Activated T-cell treated with anti-CD3 and anti-CD28 coated beads for 1 hour (primary cell): ENCODE data around the gene COL1A1.

Experiments used
- DNase-seq: peaks from one replicate; pipeline ENCODE4 v3.0.0-alpha.2; 2020; ENCODE audit warnings: low read depth

COL1A1 gene

DNA sequence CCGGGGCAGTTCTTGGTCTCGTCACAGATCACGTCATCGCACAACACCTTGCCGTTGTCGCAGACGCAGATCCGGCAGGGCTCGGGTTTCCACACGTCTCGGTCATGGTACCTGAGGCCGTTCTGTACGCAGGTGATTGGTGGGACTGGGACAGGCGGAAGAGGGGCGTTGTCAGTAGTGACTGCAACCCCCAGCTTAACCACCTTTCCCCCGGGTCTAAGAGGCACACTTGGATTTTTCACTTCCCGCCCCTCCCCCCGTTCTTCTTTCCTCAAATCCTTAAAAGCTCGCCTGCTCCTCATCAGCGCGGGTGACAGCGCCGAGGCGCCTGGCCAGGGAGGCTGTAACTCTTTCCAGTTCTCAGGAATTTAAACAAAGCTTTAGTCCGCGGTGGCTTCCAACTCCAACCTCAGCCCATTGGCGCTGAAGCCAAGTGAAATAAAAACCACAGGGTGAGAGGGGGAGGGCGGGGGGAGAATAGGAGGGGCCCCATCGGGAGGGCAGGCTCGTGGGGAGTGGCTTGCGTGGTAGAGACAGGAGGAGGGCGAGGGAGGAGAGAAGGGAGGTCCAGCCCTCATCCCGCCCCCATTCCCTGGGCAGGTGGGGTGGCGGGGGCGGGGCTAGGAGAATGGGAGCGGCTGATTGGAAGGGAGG, 1.5 kb downstream of the COL1A1 start:
- DNase-seq = peak; percentile 35

DNA sequence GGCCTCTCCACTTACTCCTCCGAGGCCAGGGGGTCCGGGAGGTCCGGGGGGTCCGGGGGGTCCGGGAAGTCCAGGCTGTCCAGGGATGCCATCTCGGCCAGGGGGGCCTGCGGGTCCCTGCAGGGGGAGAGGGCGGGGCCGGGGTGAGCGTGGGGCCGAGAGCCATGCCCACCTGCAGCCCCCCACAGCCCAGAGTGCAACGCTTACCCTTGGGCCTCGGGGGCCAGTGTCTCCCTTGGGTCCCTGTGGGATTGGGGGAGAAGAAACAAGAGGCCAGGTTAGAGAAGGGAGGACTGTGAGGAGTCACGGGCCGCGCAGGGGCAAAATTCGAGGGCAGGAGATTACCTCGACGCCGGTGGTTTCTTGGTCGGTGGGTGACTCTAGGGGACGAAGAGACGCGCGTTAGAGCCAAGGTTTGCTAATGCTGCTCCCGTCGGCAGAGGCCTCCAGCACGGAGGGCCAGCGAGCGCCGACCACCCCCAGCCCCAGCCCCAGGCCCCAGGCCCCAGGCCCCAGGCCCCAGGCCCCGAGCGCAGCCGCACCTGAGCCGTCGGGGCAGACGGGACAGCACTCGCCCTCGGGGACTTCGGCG, 2.1 kb downstream of the COL1A1 start:
- no peak for DNase-seq

DNA sequence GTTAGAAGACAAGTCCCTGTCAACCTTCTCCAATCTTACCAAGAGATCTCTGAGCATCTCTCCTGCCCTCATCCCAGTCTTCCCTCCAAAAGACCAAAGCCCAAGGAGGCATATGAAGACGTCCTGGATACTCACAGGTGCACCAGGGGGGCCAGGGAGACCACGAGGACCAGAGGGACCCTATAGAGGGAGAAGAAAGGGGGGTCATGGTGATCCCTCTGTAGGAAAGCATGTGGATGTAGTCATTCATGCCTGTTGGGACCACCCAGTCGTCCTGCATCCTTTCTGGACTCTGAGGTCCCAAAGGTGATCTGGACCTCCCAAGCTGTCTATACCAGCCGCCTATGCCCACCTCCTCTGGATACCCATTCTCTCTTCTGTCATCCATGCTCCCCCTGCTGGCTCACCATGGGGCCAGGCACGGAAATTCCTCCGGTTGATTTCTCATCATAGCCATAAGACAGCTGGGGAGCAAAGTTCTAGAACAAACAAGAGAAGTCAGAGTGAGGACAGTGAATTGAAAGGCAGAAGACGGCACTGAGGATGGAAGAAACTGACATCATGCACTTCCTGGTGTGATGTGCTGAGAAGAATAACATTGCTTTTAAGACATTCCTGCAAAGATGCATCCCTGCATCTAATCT, 3.3 kb downstream of the COL1A1 start:
- peak; percentile 44 for DNase-seq

DNA sequence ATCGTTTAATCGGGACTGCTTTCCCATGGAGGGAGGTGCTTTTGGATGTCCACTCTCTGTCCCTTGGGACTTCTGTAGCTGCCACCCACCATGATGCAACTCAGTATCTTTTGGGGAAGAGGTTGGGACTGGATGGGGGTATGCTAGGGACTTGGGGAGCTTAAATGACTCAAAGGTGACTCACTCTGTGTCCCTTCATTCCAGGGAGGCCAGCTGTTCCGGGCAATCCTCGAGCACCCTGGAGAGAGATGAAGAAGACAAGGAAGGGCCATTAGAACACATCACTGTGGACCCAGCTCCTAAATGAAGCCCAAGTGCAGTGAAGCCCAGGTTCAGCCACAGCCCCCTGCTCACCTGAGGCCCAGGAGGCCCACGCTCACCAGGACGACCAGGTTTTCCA, 4.6 kb downstream of the COL1A1 start:
- no peak for DNase-seq

DNA sequence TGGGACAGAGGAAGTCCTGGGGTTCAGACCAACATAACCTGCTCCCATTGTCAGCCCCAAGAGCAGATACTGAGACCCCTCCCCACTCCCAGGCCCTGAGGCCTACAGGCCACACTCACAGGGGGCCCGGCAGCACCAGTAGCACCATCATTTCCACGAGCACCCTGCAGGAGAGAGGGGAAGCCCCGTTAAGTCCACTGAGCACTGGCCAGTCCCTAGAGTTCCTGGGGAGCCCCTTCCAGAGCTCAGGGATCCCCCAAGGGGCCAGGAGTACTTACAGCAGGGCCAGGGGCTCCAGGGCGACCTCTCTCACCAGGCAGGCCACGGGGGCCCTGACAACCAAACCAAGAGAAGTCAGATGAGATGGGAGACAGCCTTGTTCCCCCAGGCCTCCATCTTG, 5.4 kb downstream of the COL1A1 start:
- DNase-seq = no peak

DNA sequence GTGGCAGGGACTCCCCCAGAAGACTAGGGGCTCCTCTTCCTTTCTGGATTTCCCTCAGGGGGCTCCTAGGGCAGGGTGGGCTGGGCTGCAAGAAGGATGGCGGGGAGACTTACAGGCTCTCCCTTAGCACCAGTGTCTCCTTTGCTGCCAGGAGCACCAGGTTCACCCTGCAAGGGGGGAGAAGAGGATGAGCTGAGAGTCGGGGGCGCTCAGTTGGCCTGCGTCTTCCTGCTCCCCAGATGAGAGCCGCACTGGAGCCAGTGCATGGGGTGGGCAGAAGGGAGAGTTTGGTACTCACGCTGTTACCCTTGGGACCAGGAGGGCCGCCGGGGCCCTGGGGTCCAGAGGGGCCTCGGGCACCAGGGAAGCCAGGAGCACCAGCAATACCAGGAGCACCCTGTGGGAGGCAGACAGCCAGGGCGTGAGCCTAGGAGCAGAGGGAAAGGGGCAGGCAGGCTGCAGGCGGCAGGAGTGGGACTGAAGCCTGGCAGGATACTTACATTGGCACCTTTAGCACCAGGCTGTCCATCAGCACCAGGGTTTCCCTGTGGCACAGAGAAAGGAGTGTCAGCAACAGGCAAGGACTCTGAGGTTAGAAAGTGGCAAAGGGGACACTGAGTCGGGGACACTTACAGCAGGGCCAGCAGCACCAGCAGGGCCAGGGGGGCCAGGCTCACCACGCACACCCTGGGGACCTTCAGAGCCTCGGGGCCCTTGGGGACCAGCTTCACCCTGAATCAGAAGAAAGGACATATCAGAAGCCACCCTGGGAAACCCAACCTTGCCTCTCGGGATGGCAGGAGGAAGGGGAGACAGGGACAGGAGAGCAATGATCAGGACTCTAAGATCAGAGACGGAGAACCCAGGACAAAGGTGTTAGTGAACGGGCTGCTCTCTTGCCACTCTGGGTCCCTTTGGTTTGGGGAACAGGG, 6.2 kb downstream of the COL1A1 start:
- no peak for DNase-seq

DNA sequence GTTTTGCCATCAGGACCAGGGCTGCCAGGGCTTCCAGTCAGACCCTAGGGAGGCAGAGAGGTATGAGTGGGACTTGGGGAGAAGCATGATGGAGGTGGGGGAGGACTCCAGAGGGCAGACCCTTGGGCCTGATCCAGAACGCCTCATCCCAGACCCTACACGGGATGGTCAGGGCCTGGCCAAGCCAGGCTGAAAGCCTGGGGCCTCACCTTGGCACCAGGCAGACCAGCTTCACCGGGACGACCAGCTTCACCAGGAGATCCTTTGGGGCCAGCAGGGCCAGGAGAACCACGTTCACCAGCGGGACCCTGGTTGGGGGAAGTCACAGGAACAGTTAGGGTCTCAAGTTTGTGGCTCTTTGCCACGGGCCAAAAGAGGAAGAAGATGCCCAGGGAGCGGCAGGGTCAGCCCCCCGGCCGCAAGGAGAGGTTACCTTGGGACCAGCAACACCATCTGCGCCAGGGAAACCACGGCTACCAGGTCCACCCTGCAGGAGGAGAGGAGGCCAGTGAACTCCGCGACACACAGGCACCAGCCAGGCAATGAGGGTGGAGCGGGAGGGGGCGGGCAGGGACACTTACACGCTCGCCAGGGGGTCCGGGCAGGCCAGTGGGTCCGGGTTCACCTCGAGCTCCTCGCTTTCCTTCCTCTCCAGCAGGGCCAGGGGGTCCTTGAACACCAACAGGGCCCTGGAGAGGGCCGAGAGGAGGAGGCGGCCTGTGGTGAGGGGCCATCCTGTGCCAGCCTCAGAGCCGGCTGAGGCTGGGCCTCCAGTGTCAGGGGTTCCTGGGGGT, 7.1 kb downstream of the COL1A1 start:
- DNase-seq = no peak

DNA sequence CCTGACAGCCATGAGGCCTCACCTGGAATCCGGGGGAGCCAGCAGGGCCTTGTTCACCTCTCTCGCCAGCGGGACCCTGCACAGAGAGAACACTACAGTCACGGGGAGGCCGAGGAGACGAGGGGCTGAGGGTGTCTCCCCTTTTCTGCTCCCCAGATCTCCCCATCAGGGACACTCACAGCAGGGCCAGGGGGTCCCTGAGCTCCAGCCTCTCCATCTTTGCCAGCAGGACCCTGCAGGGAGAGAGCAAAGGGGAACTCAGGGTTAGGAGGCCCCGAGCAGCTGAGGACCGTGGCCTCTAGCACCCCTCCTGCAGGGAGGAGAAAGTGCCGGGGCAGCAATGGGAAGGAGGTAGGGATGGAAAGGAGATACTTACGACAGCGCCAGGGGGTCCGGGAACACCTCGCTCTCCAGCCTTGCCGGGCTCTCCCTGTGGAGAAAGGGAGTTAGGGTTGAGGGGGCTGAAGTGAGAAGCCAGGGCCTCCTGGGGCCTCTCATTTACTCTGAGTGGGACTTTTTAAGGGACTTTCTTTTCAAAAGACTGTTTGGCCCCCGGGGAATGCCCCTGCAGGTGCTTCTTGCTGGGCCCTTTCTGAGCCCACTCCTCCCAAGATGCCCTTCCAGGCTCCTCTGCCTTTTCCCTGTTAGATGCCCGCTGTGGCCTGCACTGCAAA, 8.7 kb downstream of the COL1A1 start:
- no peak for DNase-seq

DNA sequence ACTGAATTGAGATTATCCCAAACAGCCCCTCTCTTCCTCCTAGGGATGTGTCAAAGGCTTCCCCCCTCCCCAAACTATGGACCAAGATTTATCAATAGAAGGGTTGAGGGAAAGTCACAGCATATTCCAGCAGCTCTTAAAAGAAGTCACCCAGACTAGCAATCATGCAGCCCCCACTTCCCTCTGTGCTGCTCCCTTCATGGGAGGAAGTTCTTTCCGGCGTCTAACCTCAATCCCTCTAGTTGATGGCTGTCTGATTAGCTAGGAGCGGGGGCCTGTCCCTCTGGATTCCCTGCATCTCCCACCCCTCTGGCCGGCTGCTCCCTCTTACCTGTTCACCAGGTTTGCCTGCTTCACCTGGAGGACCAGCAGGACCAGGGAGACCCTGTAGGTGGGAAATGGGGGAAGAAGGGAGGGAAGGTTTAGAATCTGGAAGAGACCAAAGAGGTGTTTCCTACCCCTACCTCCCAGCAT, 9.2 kb downstream of the COL1A1 start:
- no peak for DNase-seq

DNA sequence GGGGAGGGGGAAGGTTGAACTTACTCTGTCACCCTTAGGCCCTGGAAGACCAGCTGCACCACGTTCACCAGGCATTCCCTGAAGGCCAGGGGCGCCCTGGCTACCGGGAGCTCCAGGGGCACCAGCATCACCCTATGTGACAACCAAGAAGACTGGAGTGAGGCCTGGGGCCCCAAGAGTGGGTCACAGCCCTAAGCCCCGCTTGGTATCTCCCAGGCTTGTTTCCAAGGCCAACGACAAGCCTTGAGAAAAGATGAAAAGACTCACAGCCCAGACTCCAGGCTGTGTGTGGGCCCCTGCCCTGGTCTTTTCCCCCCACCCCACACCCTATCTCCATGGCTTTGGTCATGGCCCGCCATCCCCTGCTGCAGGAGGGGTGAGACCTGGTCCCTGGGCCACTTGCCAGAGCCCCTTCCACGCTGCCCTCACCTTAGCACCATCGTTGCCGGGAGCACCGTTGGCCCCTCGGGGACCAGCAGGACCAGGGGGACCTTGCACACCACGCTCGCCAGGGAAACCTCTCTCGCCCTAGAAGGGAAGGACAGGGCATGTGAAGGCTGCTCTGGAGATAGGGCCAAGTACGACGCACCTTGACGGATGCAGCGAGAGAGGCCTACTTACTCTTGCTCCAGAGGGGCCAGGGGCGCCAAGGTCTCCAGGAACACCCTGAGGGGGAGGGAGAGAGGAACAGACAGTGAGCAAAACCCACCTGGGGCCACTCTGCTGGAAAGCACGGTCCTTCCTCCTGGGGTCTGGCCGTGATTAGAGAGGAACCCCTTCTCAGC, 9.9 kb downstream of the COL1A1 start:
- no peak for DNase-seq

DNA sequence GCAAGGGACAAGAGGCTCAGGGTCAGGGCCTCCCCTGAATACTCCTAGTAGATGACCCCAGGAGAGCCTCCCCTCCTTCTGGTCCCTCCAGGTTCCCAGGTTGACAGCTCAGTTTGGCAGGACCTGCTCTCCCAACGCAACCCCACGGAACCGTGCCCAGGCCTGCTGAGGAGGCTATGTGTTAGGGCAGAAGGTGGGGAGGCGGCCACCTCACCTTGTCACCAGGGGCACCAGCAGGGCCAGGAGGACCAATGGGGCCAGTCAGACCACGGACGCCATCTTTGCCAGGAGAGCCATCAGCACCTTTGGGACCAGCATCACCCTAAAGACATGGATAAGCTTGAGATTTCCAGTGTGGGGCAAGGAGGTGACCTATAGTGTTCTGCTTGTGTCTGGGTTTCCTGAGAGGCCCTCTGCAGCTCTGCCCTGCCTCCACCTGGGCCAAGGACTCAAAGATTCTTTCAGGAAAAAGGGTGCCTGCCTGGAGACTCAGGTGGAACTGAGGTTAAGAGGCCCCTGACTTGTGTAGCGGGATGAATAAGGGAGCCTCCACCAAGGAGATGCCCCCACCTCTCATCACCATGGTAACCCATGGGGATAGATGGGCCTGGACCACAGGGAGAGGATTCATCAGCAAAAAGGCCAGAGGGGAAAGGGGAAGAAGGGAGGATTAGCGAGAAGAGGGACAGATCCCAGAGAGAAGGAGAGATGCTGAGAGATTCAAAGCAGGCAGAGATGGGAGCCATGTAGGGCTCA, 10.7 kb downstream of the COL1A1 start:
- DNase-seq = no peak

DNA sequence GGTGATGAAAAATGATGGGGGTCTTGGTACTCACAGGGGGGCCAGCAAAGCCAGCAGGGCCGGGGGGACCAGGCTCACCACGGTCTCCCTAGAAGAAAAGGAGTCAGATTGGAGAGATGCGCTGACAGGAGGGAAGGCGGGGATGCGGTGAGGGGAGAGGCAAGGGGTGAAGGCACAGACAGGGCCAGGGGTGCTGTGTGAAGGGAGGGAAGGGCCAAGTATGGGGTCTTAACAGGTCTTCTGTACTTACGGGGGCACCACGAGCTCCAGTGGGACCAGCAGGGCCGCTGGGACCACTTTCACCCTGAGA, 11.2 kb downstream of the COL1A1 start:
- DNase-seq = no peak

DNA sequence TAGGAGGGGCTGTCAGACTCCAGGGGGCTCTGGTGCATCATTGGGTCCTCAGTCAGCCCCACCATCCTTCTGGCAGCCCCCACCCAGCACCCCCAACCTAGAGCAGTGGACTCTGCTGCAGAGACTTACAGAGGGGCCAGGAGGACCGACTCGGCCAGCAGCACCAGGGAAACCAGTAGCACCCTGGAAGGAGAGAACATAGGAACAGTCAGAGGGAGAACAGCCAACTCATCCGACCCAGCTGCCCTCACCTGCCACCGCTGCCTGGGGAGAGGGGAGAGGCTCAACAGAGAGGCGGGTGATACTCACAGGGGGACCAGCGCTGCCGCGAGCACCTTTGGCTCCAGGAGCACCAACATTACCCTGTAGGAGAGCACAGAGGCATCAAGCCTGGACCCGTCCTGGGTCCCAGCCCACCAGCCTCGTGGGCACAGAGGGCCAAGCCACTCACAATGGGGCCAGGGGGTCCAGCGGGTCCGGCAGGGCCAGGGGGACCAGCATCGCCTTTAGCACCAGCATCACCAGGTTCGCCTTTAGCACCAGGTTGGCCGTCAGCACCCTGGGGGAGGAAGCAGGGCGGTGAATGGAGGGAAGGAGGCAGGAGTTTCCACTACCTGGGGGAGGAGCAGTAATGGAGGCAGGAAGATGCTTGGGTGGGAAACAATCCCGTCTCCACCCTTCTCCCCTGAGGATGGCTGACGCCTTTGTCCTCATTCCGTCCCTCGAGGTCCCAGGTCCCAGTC, 11.7 kb downstream of the COL1A1 start:
- no peak for DNase-seq

DNA sequence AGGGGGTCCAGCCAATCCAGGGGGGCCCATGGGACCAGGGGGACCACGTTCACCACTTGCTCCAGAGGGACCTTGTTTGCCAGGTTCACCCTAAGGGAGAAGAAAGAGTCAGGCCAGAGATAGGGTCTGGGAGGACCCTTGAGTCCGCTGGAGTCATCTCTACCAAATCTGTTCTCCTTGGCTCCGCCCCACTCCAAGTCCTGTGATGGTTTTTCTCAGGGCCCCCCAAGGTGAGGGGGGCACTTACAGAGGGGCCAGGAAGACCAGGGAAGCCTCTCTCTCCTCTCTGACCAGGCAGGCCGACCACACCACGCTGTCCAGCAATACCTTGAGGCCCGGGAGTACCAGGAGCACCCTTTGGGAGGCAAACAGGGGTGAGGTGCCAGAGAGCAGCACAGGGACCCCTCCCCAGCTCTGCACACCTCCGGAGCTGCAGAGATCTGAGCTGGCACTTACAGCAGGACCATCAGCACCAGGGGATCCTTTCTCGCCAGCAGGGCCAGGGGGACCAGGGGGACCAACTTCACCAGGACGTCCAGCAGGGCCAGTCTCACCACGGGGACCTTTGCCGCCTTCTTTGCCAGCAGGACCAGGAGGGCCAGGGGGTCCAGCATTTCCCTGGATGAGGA, 12.4 kb downstream of the COL1A1 start:
- no peak for DNase-seq

DNA sequence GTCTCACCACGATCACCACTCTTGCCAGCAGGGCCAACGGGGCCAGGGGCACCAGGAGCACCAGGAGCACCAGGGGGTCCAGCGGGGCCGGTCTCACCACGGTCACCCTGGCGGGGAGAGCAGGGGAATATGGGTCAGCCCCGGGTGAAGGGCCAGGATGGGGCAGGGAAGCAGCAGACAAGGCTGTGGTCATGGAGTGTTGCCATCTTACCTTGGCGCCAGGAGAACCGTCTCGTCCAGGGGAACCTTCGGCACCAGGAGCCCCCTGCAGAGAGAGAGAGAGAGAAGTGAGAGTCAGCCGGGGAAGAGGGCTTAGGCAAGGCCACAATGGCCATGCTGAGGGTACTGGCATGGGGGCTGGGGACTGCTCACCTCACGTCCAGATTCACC, 12.9 kb downstream of the COL1A1 start:
- no peak for DNase-seq

DNA sequence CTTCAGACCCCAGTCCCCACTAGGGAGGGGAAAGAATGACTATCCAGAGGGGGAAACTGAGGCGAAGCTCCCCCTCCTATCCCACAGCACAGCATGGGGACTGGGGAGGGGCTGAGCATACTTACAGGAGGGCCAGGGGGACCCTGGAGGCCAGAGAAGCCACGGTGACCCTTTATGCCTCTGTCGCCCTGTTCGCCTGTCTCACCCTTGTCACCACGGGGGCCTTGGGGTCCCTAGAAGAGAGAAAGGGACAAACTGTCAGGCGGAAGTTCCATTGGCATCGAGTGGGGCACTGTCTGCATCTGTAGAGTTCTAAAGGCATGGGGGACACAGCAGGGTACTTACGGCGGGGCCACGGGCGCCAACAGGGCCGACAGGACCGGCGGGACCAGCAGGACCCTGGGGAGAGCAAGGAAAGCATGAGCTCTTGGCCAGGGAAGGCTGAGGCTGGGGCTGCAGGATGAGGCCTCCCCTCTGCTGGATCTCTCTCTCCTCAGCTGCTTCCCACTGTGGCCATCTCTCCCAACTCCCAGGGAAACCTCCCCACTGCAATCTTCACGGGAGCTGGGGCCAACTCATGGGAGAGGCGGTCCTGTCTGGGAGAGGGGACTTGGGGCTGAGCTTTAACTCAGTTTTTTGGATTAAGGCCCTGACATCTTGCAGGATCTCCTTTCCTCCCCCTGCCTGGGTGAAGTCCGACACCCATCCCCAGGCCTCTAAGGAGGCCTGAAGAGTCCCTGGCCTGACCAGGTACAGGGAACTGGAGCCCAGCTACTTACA, 13.5 kb downstream of the COL1A1 start:
- no peak for DNase-seq

DNA sequence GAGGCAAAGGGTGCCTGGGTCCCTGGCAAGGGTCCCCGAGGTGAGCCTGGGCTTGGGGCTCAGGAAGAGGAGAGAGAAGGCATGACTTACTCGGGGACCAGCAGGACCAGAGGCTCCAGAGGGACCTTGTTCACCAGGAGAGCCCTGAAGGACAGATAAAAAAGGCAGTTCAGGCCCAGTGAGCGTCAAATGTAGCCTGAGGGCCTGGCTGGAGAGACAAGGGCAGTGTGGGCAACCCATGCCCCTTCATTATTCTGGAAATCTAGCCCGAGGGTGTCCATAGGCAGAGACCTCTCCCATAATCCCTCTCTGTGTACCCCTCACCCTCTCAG, 14.1 kb downstream of the COL1A1 start:
- no peak for DNase-seq
